Endothelial cell of umbilical vein (primary cell): ENCODE measurements around the gene APIP.

Experiments used
- CTCF ChIP-seq, 2 donors: IDR thresholded peaks; 1 replicate in 1 of 2; 2 replicates in 1 of 2; pipeline ENCODE4 v1.5.1; 2011; ENCODE audit warnings: low read length in 2 of 2, mild to moderate bottlenecking in 2 of 2, moderate library complexity in 2 of 2, control low read depth in 1 of 2, inconsistent platforms in 1 of 2, low read depth in 1 of 2; ENCODE audit not compliant: insufficient read depth in 1 of 2; ENCODE audit errors: extremely low read depth in 1 of 2
- EZH2 ChIP-seq: IDR thresholded peaks from 2 replicates; pipeline ENCODE4 v1.6.1; 2012; ENCODE audit warnings: borderline replicate concordance, low read depth, mild to moderate bottlenecking, moderate library complexity, low read length, inconsistent platforms; ENCODE audit not compliant: severe bottlenecking
- FOS ChIP-seq: IDR thresholded peaks from 2 replicates; pipeline ENCODE4 v1.6.1; 2011; ENCODE audit warnings: mild to moderate bottlenecking, low read length, moderate library complexity, borderline replicate concordance; ENCODE audit not compliant: insufficient read depth
- GATA2 ChIP-seq: IDR thresholded peaks from 2 replicates; pipeline ENCODE4 v1.7.0; 2011; ENCODE audit warnings: low read depth, mild to moderate bottlenecking, moderate library complexity, mixed read lengths, low read length; ENCODE audit not compliant: insufficient read length, insufficient read depth
- JUN ChIP-seq: IDR thresholded peaks from 2 replicates; pipeline ENCODE4 v1.6.1; 2011; ENCODE audit warnings: borderline replicate concordance, low read depth; ENCODE audit not compliant: insufficient read length, insufficient read depth
- MAX ChIP-seq: IDR thresholded peaks from 2 replicates; pipeline ENCODE4 v1.6.1; 2011; ENCODE audit not compliant: insufficient read depth, insufficient read length
- MYC ChIP-seq: IDR thresholded peaks from one replicate; pipeline ENCODE4 v1.6.1; 2011; ENCODE audit warnings: mild to moderate bottlenecking, low read depth, low read length
- POLR2A ChIP-seq: IDR thresholded peaks from 2 replicates; pipeline ENCODE4 v1.6.1; 2012; ENCODE audit warnings: low read depth, mild to moderate bottlenecking, control low read depth, low read length
- POLR2AphosphoS5 ChIP-seq: IDR thresholded peaks from 2 replicates; pipeline ENCODE4 v1.6.1; 2012; ENCODE audit warnings: low read depth, mild to moderate bottlenecking, control low read depth, low read length, moderate library complexity; ENCODE audit not compliant: insufficient read depth

GRCh38 chr11:34916843-34917770 is 928 bp upstream of the APIP start:
- TF ChIP-seq MYC (no peak), CTCF (IDR thresholded peaks at IDR 0.05; ENCODE audit: extremely low read depth in 1 of 2, insufficient read depth in 1 of 2, low read depth in 1 of 2, low read length in 2 of 2) (no peak), MAX (no peak), POLR2A (no peak), POLR2AphosphoS5 (no peak), EZH2 (no peak), FOS (no peak), JUN (no peak), GATA2 (no peak)
